Tibial artery (tissue), 4 donors: Measurements from ENCODE around the gene SHE.

Experiments
- DNase-seq, 2 donors: peaks; one replicate each; pipeline ENCODE4 v3.0.0-alpha.2; 2019
- H3K27ac ChIP-seq, 2 donors: fragments of 200-600 bp; sonication (generic) in 1 of 2; 1 replicate in 1 of 2; 2 replicates in 1 of 2; pipeline ENCODE4 v1.5.1; 2018 to 2019; ENCODE audit warnings: mild to moderate bottlenecking in 1 of 2
- H3K27me3 ChIP-seq, 2 donors: fragments of 200-600 bp; sonication (generic) in 1 of 2; one replicate each; pipeline versions ENCODE4 v1.5.1 to v1.6.0; 2016 to 2019
- H3K36me3 ChIP-seq, 3 donors: fragments of 200-600 bp; sonication (generic) in 2 of 3; one replicate each; pipeline ENCODE4 v1.5.1; 2016 to 2019; ENCODE audit warnings: mild to moderate bottlenecking in 2 of 3
- H3K4me1 ChIP-seq, 4 donors: fragments of 200-600 bp; sonication (generic) in 2 of 4; 1 replicate in 3 of 4; 2 replicates in 1 of 4; pipeline ENCODE4 v1.5.1; 2016 to 2019
- H3K4me3 ChIP-seq, 2 donors: fragments of 200-600 bp; sonication (generic) in 1 of 2; 1 replicate in 1 of 2; 2 replicates in 1 of 2; pipeline ENCODE4 v1.5.1; 2018 to 2019; ENCODE audit warnings: mild to moderate bottlenecking in 2 of 2
- H3K9me3 ChIP-seq, 3 donors: fragments of 200-600 bp; sonication (generic) in 1 of 3; one replicate each; pipeline ENCODE4 v1.5.1; 2016 to 2019
- CTCF ChIP-seq, 2 experiments: fragments of 200-600 bp in 1 of 2; fragments of 450-650 bp in 1 of 2; IDR thresholded peaks; one replicate each; pipeline ENCODE4 v1.5.1; 2017 to 2019; ENCODE audit warnings: antibody characterized with exemption in 2 of 2, mild to moderate bottlenecking in 1 of 2, moderate library complexity in 1 of 2
- intact Hi-C: fragments of 100-400 bp; cut with DNase I; formaldehyde crosslinking; loops from one replicate; pipeline ENCODE4 v1.15.0; 2023; ENCODE audit warnings: low total_unique reads

The SHE gene

GRCh38 chr1:154467434-154468102, 34.6 kb downstream of the SHE start:
- peaks cover 13 to 31% (median 20%) of the 10 kb centered on the region in 3 donors for H3K36me3 ChIP-seq
- no peaks in the 10 kb centered on the region for H3K27me3 ChIP-seq
- no peak overlapping the region for H3K27ac ChIP-seq
- no peak for TF ChIP-seq CTCF (IDR thresholded peaks at IDR 0.05)
- H3K4me1 ChIP-seq: peaks cover 0 to 12% (median 3%) of the 10 kb centered on the region in 4 donors
- H3K9me3 ChIP-seq: no peaks in the 10 kb centered on the region
- intact Hi-C loops: no loop called here
- H3K4me3 ChIP-seq: no peak overlapping the region
- peak in 1 of 2 donors; percentile 21 for DNase-seq

GRCh38 chr1:154466921-154467417, 35.2 kb downstream of the SHE start:
- Histone ChIP-seq H3K27me3 (no peaks in the 10 kb centered on the region), H3K9me3 (no peaks in the 10 kb centered on the region), H3K4me1 (peaks cover 0 to 14% (median 3%) of the 10 kb centered on the region in 4 donors), H3K27ac (no peak overlapping the region), H3K4me3 (no peak overlapping the region), H3K36me3 (peaks cover 13 to 32% (median 20%) of the 10 kb centered on the region in 3 donors)
- TF ChIP-seq CTCF (IDR thresholded peaks at IDR 0.05): peak; percentile 7 to 9
- intact Hi-C loops: no loop called here
- DNase-seq: peak in 1 of 2 donors; percentile 38

- no peak overlapping the region for H3K27ac ChIP-seq
- H3K4me3 ChIP-seq: no peak overlapping the region
- no peaks in the 10 kb centered on the region for H3K9me3 ChIP-seq
- TF ChIP-seq CTCF (IDR thresholded peaks at IDR 0.05): no peak
- H3K4me1 ChIP-seq: peaks cover 0 to 14% (median 3%) of the 10 kb centered on the region in 4 donors
- peaks cover 13 to 40% (median 28%) of the 10 kb centered on the region in 3 donors for H3K36me3 ChIP-seq
- no peaks in the 10 kb centered on the region for H3K27me3 ChIP-seq
- no peak for DNase-seq
- intact Hi-C loops: no loop called here
Measured at GRCh38 chr1:154466206-154466605, 36.0 kb downstream of the SHE start.

- no peak for TF ChIP-seq CTCF (IDR thresholded peaks at IDR 0.05)
- H3K9me3 ChIP-seq: no peaks in the 10 kb centered on the region
- H3K4me3 ChIP-seq: no peak overlapping the region
- intact Hi-C loops: no loop called here
- no peak overlapping the region for H3K27ac ChIP-seq
- DNase-seq: peak in 1 of 2 donors; percentile 57
- no peaks in the 10 kb centered on the region for H3K27me3 ChIP-seq
- H3K4me1 ChIP-seq: peaks cover 0 to 14% (median 3%) of the 10 kb centered on the region in 4 donors
- H3K36me3 ChIP-seq: peaks cover 13 to 45% (median 33%) of the 10 kb centered on the region in 3 donors
Measured at GRCh38 chr1:154465621-154466195, 36.5 kb downstream of the SHE start.

GRCh38 chr1:154463512-154463990, 38.7 kb downstream of the SHE start:
- intact Hi-C loops: no loop called here
- H3K9me3 ChIP-seq: no peaks in the 10 kb centered on the region

More at GRCh38 chr1:154463512-154463990, 38.7 kb downstream of the SHE start:
- Histone ChIP-seq H3K27ac (peak overlapping the region; percentile 30 to 38), H3K36me3 (peaks cover 22 to 53% (median 35%) of the 10 kb centered on the region in 3 donors), H3K27me3 (no peaks in the 10 kb centered on the region), H3K4me3 (no peak overlapping the region), H3K4me1 (peaks cover 0 to 14% (median 3%) of the 10 kb centered on the region in 4 donors)
- no peak for TF ChIP-seq CTCF (IDR thresholded peaks at IDR 0.05)
- DNase-seq: peak; percentile 44 to 68
